Adrenal gland (tissue), 12 donors: ENCODE data around the gene DPEP3. TPM values are rescaled to one million over a fixed set of nuclear protein-coding genes. Genes with fewer than 3 reads are reported as not detected.

Experiments
- DNase-seq, 7 donors: peaks; one replicate each; pipeline ENCODE4 v3.0.0-alpha.2; 2019 to 2020
- H3K27ac ChIP-seq, 5 donors: fragments of 200-600 bp; sonication (generic) in 4 of 5; 1 replicate in 3 of 5; 2 replicates in 2 of 5; pipeline versions ENCODE4 v1.5.1 to v1.8.0; 2016 to 2020; ENCODE audit warnings: mild to moderate bottlenecking in 1 of 5
- H3K27me3 ChIP-seq: fragments of 200-600 bp; 2 replicates; pipeline ENCODE4 v1.8.0; 2021
- H3K36me3 ChIP-seq, 2 donors: fragments of 200-600 bp; replicated peaks in 1 of 2; 1 replicate in 1 of 2; 2 replicates in 1 of 2; pipeline versions ENCODE4 v1.5.1 to v1.8.0; 2018 to 2022
- H3K4me1 ChIP-seq, 2 donors: fragments of 200-600 bp; replicated peaks in 1 of 2; 1 replicate in 1 of 2; 2 replicates in 1 of 2; pipeline versions ENCODE4 v1.5.1 to v1.8.0; 2018 to 2021
- H3K4me3 ChIP-seq, 4 donors: fragments of 200-600 bp; sonication (generic) in 3 of 4; one replicate each; pipeline ENCODE4 v1.5.1; 2016 to 2018
- H3K9me3 ChIP-seq, 3 donors: fragments of 200-600 bp; sonication (generic) in 1 of 3; replicated peaks in 1 of 3; 1 replicate in 2 of 3; 2 replicates in 1 of 3; pipeline versions ENCODE4 v1.5.1 to v1.8.0; 2016 to 2021
- POLR2A ChIP-seq, 2 donors: fragments of 450-650 bp; IDR thresholded peaks; one replicate each; pipeline ENCODE4 v1.6.1; 2017; ENCODE audit warnings: antibody characterized with exemption in 2 of 2, mild to moderate bottlenecking in 2 of 2, moderate library complexity in 1 of 2
- WGBS, 4 donors: extraction: QIAGEN DNeasy Blood & Tissue Kit in 2 of 4; methylation state at CpG; one replicate each; pipeline versions ENCODE4 v1.1.5 to v1.1.7; 2013 to 2017; 5-methylcytosine and 5-hydroxymethylcytosine counted together
- intact Hi-C, 2 donors: fragments of 100-400 bp; cut with DNase I; formaldehyde crosslinking; loops; one replicate each; pipeline versions ENCODE4 v1.14.1 to v1.15.0; 2022 to 2023
- polyA plus RNA-seq, 3 donors: library from polyadenylated mRNA; stranded (reverse); fragments of 200-250 nt in 2 of 3; fragments of 350-450 nt in 1 of 3; fragmentation: Illumina TruSeq in 1 of 3; extraction: RNeasy Lipid Tissue Mini Kit (QIAGEN cat#74804) in 1 of 3; gene quantifications; one replicate each; pipeline ENCODE4 v1.2.3, GENCODE V29; 2013 to 2014
- total RNA-seq, 9 donors: library from RNA; depleted of rRNA in 4 of 9; stranded (reverse); fragments of >200 nt in 4 of 9; fragments of 120-200 nt in 1 of 9; fragmentation: NEBNext Ultra II Directional in 1 of 9; extraction: Animal tissue kit (Norgen Biotek cat#: 25700) in 1 of 9; gene quantifications; one replicate each; pipeline versions ENCODE4 v1.1.0 to v1.2.4, GENCODE V29; 2013 to 2023
- TF ChIP-seq, protein P1 (sequence below), 6 experiments: fragments of 450-650 bp in 4 of 6; fragments of 200-600 bp in 2 of 6; sonication (generic) in 1 of 6; IDR thresholded peaks; 1 replicate in 5 of 6; 2 replicates in 1 of 6; pipeline versions ENCODE4 v1.5.1 to v1.8.0; 2016 to 2021; ENCODE audit warnings: antibody characterized with exemption in 6 of 6, mild to moderate bottlenecking in 2 of 6, moderate library complexity in 1 of 6
- donor health status: healthy with polysubstance abuse.
- donor health status: Bipolar disorder and iron deficiency.
- donor health status: DM: yes; HTN: yes; CAD: no.
- donor health status: DM: no; HTN: no; CAD: no.
- donor health status: DM: no; HTN: no; CAD: no.
- donor health status: DM: yes; HTN: yes; CAD: no.

Gene DPEP3
- total and polyA plus RNA-seq, 12 donors = 0.07 to 0.32 (median 0.11) TPM; not detected in 8

DNA sequence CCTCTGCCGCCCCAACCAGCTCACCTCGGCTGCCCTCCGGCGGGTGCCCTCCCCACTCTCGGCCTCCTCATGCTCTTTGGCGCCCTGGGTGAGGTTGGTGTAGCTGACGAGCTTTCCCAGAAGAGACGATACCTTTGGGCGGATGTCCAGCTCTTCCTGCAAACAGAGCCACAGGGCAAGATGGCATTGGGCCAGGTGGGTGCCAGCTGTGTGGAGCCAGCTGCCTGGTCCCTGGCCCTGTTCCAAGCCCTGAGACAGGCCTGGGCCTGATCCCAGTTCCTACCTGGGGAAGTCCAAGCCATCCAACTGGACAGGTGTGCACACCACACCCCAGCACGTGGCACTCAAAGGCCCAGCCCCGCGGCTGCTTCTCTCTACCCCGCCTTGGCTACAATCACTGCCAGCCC is 18.7 kb downstream of the DPEP3 start:
- intact Hi-C loops = no loop called here
- Histone ChIP-seq H3K9me3 (no peaks in the 10 kb centered on the region), H3K27me3 (no peaks in the 10 kb centered on the region), H3K4me1 (peaks cover 23 to 53% of the 10 kb centered on the region in 2 donors), H3K27ac (peak overlapping the region in 3 of 5 donors; percentile 2 to 84 (median 43)), H3K4me3 (no peak overlapping the region), H3K36me3 (peaks cover 0 to 57% of the 10 kb centered on the region in 2 donors)
- TF ChIP-seq, protein P1, sequence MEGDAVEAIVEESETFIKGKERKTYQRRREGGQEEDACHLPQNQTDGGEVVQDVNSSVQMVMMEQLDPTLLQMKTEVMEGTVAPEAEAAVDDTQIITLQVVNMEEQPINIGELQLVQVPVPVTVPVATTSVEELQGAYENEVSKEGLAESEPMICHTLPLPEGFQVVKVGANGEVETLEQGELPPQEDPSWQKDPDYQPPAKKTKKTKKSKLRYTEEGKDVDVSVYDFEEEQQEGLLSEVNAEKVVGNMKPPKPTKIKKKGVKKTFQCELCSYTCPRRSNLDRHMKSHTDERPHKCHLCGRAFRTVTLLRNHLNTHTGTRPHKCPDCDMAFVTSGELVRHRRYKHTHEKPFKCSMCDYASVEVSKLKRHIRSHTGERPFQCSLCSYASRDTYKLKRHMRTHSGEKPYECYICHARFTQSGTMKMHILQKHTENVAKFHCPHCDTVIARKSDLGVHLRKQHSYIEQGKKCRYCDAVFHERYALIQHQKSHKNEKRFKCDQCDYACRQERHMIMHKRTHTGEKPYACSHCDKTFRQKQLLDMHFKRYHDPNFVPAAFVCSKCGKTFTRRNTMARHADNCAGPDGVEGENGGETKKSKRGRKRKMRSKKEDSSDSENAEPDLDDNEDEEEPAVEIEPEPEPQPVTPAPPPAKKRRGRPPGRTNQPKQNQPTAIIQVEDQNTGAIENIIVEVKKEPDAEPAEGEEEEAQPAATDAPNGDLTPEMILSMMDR (IDR thresholded peaks at IDR 0.05) = no peak
- TF ChIP-seq POLR2A (IDR thresholded peaks at IDR 0.05) = no peak
- DNase-seq = peak in 2 of 7 donors; percentile 70 to 92
- 67 to 88% (median 81%) methylated on average over 6 to 13 of the region's 13 CpGs for WGBS, 4 donors

DNA sequence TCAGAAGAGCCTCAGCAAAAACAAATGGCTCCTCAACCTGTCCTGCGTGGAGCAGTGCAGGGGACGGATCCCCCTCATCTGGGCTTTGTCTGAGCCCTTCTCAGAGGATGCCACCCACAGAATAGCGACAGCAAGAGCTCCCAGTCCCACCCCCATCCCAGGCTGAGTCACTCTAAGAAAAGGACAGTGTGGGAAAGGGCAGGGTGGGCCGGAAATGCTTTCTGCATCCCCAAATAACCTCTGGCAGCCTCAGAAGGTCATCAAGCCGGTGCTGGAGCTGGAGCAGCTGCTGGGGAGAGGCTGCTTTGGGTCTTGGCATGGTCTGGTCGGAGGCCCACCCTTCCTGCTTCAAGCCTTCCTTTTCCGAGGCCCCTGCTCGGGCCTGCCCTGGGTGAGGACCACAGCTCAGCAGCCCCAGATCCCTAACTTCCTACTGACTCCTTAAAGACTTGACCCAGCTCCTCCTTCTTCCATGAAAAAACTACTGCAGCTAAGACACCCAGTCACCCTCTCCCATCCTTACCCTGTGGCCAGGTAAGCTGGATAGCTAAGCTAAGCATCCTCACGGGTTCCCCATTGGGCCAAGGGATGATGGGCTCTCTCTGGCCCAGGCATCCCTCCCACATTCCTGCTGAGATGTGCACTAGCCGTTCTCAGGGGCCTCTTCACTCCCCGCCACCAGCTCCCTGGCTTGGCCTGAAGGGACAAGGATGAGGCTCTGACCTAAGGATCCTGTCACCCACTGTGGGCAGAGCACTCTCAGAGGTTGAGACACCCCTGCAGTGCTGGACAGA is 20.6 kb downstream of the DPEP3 start:
- 31 to 45% (median 36%) methylated on average over 5 to 11 of the region's 11 CpGs for WGBS, 4 donors
- no peak for TF ChIP-seq POLR2A (IDR thresholded peaks at IDR 0.05)
- Histone ChIP-seq H3K4me1 (peaks cover 14 to 39% of the 10 kb centered on the region in 2 donors), H3K9me3 (no peaks in the 10 kb centered on the region), H3K4me3 (no peak overlapping the region), H3K36me3 (peaks cover 0 to 74% of the 10 kb centered on the region in 2 donors), H3K27ac (peak overlapping the region in 4 of 5 donors; percentile 36 to 84 (median 42)), H3K27me3 (no peaks in the 10 kb centered on the region)
- DNase-seq = peak in 6 of 7 donors; percentile 72 to 92 (median 84)
- intact Hi-C loops = no loop called here

DNA sequence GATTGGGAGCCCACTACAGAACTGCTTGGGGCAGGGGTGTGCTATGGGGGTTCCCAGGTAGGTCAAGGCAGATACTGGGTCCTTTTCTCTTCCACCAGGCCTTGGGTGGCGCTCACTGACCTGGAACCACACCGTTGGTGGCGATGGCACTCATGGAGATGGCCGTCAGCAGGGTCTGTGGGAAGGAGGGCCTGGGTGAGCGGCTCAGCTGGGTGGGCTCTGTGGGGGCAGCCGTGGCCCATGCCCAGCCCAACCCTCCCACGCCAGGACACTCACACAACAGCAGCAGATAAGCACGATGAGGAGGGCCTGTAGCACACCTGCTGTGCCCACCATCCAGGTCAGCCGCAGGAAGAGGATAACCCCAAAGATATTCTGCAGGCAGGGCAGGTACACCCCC is 22.7 kb downstream of the DPEP3 start:
- intact Hi-C loops = no loop called here
- no peaks in the 10 kb centered on the region for H3K27me3 ChIP-seq
- H3K27ac ChIP-seq = peak overlapping the region in 1 of 5 donors; percentile 84
- peaks cover 0 to 87% of the 10 kb centered on the region in 2 donors for H3K36me3 ChIP-seq
- no peak overlapping the region for H3K4me3 ChIP-seq
- WGBS, 4 donors = 92 to 98% (median 96%) methylated on average over 5 to 9 of the region's 9 CpGs
- H3K9me3 ChIP-seq = no peaks in the 10 kb centered on the region
- H3K4me1 ChIP-seq = peaks cover 14 to 24% of the 10 kb centered on the region in 2 donors
- TF ChIP-seq, protein P1 (IDR thresholded peaks at IDR 0.05) = no peak
- no peak for TF ChIP-seq POLR2A (IDR thresholded peaks at IDR 0.05)
- DNase-seq = no peak

DNA sequence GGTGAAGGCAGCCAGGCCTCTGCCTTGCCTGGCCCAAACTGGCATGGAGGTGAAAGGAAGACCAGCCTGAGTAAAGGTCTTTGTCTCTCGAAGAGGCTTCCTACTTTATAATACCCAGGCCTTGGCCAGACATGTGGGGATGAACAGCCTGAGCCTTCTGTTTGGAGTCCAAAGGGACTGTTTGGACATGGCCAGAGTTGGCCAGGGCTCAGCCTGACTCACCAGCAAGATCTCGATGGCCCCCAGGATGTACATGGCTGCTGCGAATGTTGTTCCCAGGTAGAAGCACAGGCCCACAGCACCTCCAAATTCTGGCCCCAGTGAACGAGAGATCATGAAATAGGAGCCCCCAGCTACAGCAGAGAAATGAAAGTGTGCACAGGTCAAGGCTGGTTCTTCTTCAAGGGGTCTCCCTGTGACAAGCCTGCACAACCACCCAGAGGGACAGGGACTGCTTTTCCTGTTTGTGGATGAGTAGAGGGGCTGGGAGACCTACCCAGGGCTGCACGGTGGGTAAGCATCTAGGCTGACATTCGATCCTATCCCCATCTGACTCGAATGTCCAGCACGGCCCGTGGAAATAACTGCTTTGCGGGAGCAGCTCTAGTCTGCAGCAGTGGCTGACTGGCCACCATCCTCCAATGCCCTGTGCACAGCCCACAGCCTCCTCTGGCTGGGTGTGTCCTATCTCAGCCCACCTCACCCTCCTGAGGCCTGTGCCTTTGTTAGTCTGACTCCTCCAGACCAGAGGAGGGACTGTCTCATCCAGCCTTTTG is 25.7 kb downstream of the DPEP3 start:
- no peaks in the 10 kb centered on the region for H3K9me3 ChIP-seq
- no peak overlapping the region for H3K4me3 ChIP-seq
- 73 to 88% (median 86%) methylated on average over 4 to 10 of the region's 10 CpGs for WGBS, 4 donors
- H3K27me3 ChIP-seq = no peaks in the 10 kb centered on the region
- no peak for TF ChIP-seq POLR2A (IDR thresholded peaks at IDR 0.05)
- TF ChIP-seq, protein P1 (IDR thresholded peaks at IDR 0.05) = no peak
- H3K36me3 ChIP-seq = peaks cover 0 to 88% of the 10 kb centered on the region in 2 donors
- DNase-seq = no peak
- no peak overlapping the region for H3K27ac ChIP-seq
- intact Hi-C loops = no loop called here
- H3K4me1 ChIP-seq = peaks cover 16 to 19% of the 10 kb centered on the region in 2 donors
